Panc1 (cell line): ENCODE measurements around the gene STEAP3. TPM values are rescaled to one million over a fixed set of nuclear protein-coding genes. Genes with fewer than 3 reads are reported as not detected.

Experiments used
- ATAC-seq: fragments of 200-7000 bp; cut with Tn5 transposase; 2 replicates; pipeline ENCODE4 v1.9.1; 2020; ENCODE audit warnings: mild to moderate bottlenecking, moderate library complexity
- BruUV-seq: library from RNA; stranded (reverse); fragments of 400-500 nt; replicated peaks from 2 replicates; lab custom pipeline; 2021; lab: Mats Ljungman, UMichigan
- CTCF ChIA-PET: fragments of 300-600 bp; sonication (Branson Sonifier 250); formaldehyde crosslinking; loops from one replicate; lab custom pipeline; 2022; ENCODE audit warnings: antibody characterized with exemption; lab: Charles Lee
- POLR2A ChIA-PET: fragments of 300-600 bp; sonication (Branson Sonifier 250); formaldehyde crosslinking; loops from one replicate; lab custom pipeline; 2022; ENCODE audit warnings: antibody characterized with exemption; lab: Charles Lee
- DNase-seq: peaks from one replicate; pipeline ENCODE4 v3.0.0-alpha.2; 2010; ENCODE audit warnings: low read depth, low spot score
- H3K27ac ChIP-seq: 2 replicates; pipeline ENCODE4 v1.5.1; 2011; ENCODE audit warnings: mild to moderate bottlenecking, low read length, inconsistent platforms
- H3K27me3 ChIP-seq: fragments of 200-500 bp; sonication (Bioruptor generic); 2 replicates; pipeline ENCODE4 v1.6.0; 2014; ENCODE audit warnings: low read length, inconsistent platforms; ENCODE audit not compliant: control insufficient read depth, insufficient read depth
- H3K36me3 ChIP-seq: fragments of 200-500 bp; sonication (Bioruptor generic); 2 replicates; pipeline ENCODE4 v1.5.1; 2014; ENCODE audit warnings: inconsistent platforms, mild to moderate bottlenecking, low read length, moderate library complexity; ENCODE audit not compliant: control insufficient read depth, insufficient read depth
- H3K4me1 ChIP-seq: 2 replicates; pipeline ENCODE4 v1.5.1; 2011; ENCODE audit warnings: inconsistent platforms, mild to moderate bottlenecking, low read length, moderate library complexity; ENCODE audit not compliant: control insufficient read depth, insufficient read depth
- H3K4me3 ChIP-seq, 2 experiments: 2 replicates each; pipeline ENCODE4 v1.5.1; 2011 to 2012; ENCODE audit warnings: low read depth in 2 of 2, low read length in 2 of 2, mild to moderate bottlenecking in 2 of 2, inconsistent platforms in 1 of 2, moderate library complexity in 1 of 2
- H3K9me3 ChIP-seq: fragments of 200-500 bp; sonication (Bioruptor generic); 2 replicates; pipeline ENCODE4 v1.5.1; 2014; ENCODE audit warnings: low read depth, mild to moderate bottlenecking, inconsistent platforms, low read length, moderate library complexity; ENCODE audit not compliant: control insufficient read depth, insufficient read depth
- CTCF ChIP-seq: fragments of 450-650 bp; IDR thresholded peaks from 2 replicates; pipeline ENCODE4 v1.5.1; 2017; ENCODE audit warnings: mild to moderate bottlenecking
- POLR2AphosphoS5 ChIP-seq: IDR thresholded peaks from 2 replicates; pipeline ENCODE4 v1.6.1; 2012; ENCODE audit warnings: mild to moderate bottlenecking, low read depth, low read length, moderate library complexity
- REST ChIP-seq, 2 experiments: IDR thresholded peaks; 2 replicates each; pipeline ENCODE4 v1.6.1; 2011 to 2012; ENCODE audit warnings: low read depth in 2 of 2, control low read depth in 1 of 2, low read length in 1 of 2, mild to moderate bottlenecking in 1 of 2, moderate library complexity in 1 of 2; ENCODE audit not compliant: insufficient read depth in 1 of 2
- SIN3A ChIP-seq: IDR thresholded peaks from 2 replicates; pipeline ENCODE4 v1.6.1; 2012; ENCODE audit warnings: low read depth, mild to moderate bottlenecking, low read length, moderate library complexity, borderline replicate concordance; ENCODE audit not compliant: insufficient read depth
- TCF7L2 ChIP-seq: IDR thresholded peaks from 2 replicates; pipeline ENCODE4 v1.6.1; 2011; ENCODE audit warnings: mild to moderate bottlenecking, low read depth, low read length, inconsistent platforms
- in situ Hi-C: cut with HindIII; loops from 2 replicates; pipeline ENCODE4 v1.10.0; 2016; ENCODE audit warnings: low sequenced_read_pairs, low pct_unique_long_range_greater_than_20kb
- intact Hi-C: fragments of 100-400 bp; cut with micrococcal nuclease; formaldehyde crosslinking; loops from one replicate; pipeline ENCODE4 v1.10.0; 2022; ENCODE audit not compliant: unreplicated experiment
- total RNA-seq: library from RNA; stranded (reverse); gene quantifications from one replicate; pipeline ENCODE4 v1.2.1, GENCODE V29; 2021; ENCODE audit not compliant: unreplicated experiment

STEAP3 gene
- total RNA-seq, 1 experiment from 2014 or later, result 44.8 TPM

GRCh38 chr2:119292226-119292625 is 68.6 kb downstream of the STEAP3 start:
- Histone ChIP-seq H3K9me3 (no peaks in the 10 kb centered on the region), H3K27ac (no peak overlapping the region), H3K36me3 (no peaks in the 10 kb centered on the region), H3K4me1 (peaks cover 3% of the 10 kb centered on the region; the same call in 1 of the 2 replicates), H3K27me3 (no peaks in the 10 kb centered on the region), H3K4me3 (no peak overlapping the region)
- in situ Hi-C loops, result no loop called here
- ATAC-seq (no peak), DNase-seq (no peak)
- TF ChIP-seq CTCF (no peak), POLR2AphosphoS5 (no peak), REST (IDR thresholded peaks at IDR 0.05; ENCODE audit: insufficient read depth in 1 of 2, low read depth in 2 of 2, low read length in 1 of 2) (no peak), TCF7L2 (no peak), SIN3A (no peak)
- POLR2A ChIA-PET, result interaction anchor here (0.6 kb wide), 1 partner anchor 35 kb away, joined by 3 read pairs; no protein-coding TSS in a partner anchor
- intact Hi-C loops, result loop anchor here (5.0 kb wide), 1 partner anchor 265 kb away; no protein-coding TSS in a partner anchor
- CTCF ChIA-PET, result interaction anchor here (0.6 to 1.1 kb wide), 2 partner anchors 183 to 265 kb away, joined by 3 read pairs; no protein-coding TSS in a partner anchor
- BruUV-seq, result no TSS peak

GRCh38 chr2:119293254-119293653 is 69.6 kb downstream of the STEAP3 start:
- CTCF ChIA-PET, result no interaction called here
- TF ChIP-seq CTCF, result no peak
- BruUV-seq, result no TSS peak
- Histone ChIP-seq H3K27ac (no peak overlapping the region), H3K9me3 (no peaks in the 10 kb centered on the region), H3K36me3 (no peaks in the 10 kb centered on the region), H3K27me3 (no peaks in the 10 kb centered on the region), H3K4me1 (peaks cover 3% of the 10 kb centered on the region; the same call in 1 of the 2 replicates), H3K4me3 (no peak overlapping the region)
- intact Hi-C loops, result loop anchor here (5.0 kb wide), 1 partner anchor 266 kb away; no protein-coding TSS in a partner anchor
- POLR2A ChIA-PET, result no interaction called here
- no peak for ATAC-seq
- in situ Hi-C loops, result no loop called here
- no peak for DNase-seq
